ENCODE data around the gene CEP164. TPM values are rescaled to one million over a fixed set of nuclear protein-coding genes. Genes with fewer than 3 reads are reported as not detected.

The CEP164 gene
- polyA plus RNA-seq, 3 donors = 4.3 to 32.1 (median 8.0) TPM

GRCh38 chr11:117428186-117428855 is 100.7 kb downstream of the CEP164 start:
- Histone ChIP-seq H3K4me1 (ENCODE audit: control insufficient read depth in 1 of 2, insufficient read depth in 2 of 2, low read length in 2 of 2) (no peaks in the 10 kb centered on the region), H3K9me3 (replicated peaks in 1 of 2; ENCODE audit: control insufficient read depth in 1 of 2, insufficient read depth in 1 of 2, low read length in 2 of 2) (no peaks in the 10 kb centered on the region), H3K79me2 (ENCODE audit: insufficient read depth, low read length) (no peaks in the 10 kb centered on the region), H4K20me1 (ENCODE audit: insufficient read depth, low read length) (no peaks in the 10 kb centered on the region), H3K36me3 (replicated peaks in 1 of 2; ENCODE audit: control insufficient read depth in 1 of 2, insufficient read depth in 2 of 2, low read length in 2 of 2) (no peaks in the 10 kb centered on the region), H3K27me3 (ENCODE audit: control insufficient read depth in 2 of 2, insufficient read depth in 2 of 2, low read length in 2 of 2) (no peaks in the 10 kb centered on the region), H3K4me2 (replicated peaks; ENCODE audit: extremely low read depth, low read length, poor library complexity, severe bottlenecking) (no peak overlapping the region), H3K9ac (ENCODE audit: insufficient read depth, low read length, poor library complexity, severe bottlenecking) (no peak overlapping the region), H3K4me3 (replicated peaks in 1 of 3; ENCODE audit: low read depth in 2 of 3, low read length in 3 of 3) (no peak overlapping the region), H3K27ac (ENCODE audit: low read depth in 1 of 2, low read length in 2 of 2) (no peak overlapping the region), H2AFZ (ENCODE audit: insufficient read depth, low read depth, low read length, poor library complexity, severe bottlenecking) (no peak overlapping the region)
- intact Hi-C loops (cut with micrococcal nuclease) = loop anchor here (5.0 to 10.0 kb wide), 4 partner anchors 369 to 526 kb away; partner anchors contain the start of gene DSCAML1 (in 1 of the 2)
- Mint-ChIP-seq H3K9me3 (no peaks in the 10 kb centered on the region), H3K27me3 (ENCODE audit: low read depth in 3 of 3) (peaks cover 3 to 8% (median 5%) of the 10 kb centered on the region in 3 donors), H3K4me1 (peaks cover 1% of the 10 kb centered on the region), H3K36me3 (no peaks in the 10 kb centered on the region), H3K4me3 (no peak overlapping the region), H3K27ac (no peak overlapping the region)
- DNase-seq = no peak
- WGBS (ENCODE audit: insufficient coverage) = 94% methylated on average over 13 of the region's 32 CpGs
- TF ChIP-seq, protein P1, sequence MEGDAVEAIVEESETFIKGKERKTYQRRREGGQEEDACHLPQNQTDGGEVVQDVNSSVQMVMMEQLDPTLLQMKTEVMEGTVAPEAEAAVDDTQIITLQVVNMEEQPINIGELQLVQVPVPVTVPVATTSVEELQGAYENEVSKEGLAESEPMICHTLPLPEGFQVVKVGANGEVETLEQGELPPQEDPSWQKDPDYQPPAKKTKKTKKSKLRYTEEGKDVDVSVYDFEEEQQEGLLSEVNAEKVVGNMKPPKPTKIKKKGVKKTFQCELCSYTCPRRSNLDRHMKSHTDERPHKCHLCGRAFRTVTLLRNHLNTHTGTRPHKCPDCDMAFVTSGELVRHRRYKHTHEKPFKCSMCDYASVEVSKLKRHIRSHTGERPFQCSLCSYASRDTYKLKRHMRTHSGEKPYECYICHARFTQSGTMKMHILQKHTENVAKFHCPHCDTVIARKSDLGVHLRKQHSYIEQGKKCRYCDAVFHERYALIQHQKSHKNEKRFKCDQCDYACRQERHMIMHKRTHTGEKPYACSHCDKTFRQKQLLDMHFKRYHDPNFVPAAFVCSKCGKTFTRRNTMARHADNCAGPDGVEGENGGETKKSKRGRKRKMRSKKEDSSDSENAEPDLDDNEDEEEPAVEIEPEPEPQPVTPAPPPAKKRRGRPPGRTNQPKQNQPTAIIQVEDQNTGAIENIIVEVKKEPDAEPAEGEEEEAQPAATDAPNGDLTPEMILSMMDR (IDR thresholded peaks at IDR 0.05) = no peak

GRCh38 chr11:117428856-117429229 is 101.2 kb downstream of the CEP164 start:
- TF ChIP-seq, protein P1 (IDR thresholded peaks at IDR 0.05) = no peak
- H3K9ac ChIP-seq (ENCODE audit: insufficient read depth, low read length, poor library complexity, severe bottlenecking) = no peak overlapping the region
- no peak overlapping the region for H3K4me2 ChIP-seq (replicated peaks; ENCODE audit: extremely low read depth, low read length, poor library complexity, severe bottlenecking)
- no peaks in the 10 kb centered on the region for H3K36me3 Mint-ChIP-seq
- H3K4me3 ChIP-seq (replicated peaks in 1 of 3; ENCODE audit: low read depth in 2 of 3, low read length in 3 of 3) = no peak overlapping the region
- H4K20me1 ChIP-seq (ENCODE audit: insufficient read depth, low read length) = no peaks in the 10 kb centered on the region
- no peak overlapping the region for H2AFZ ChIP-seq (ENCODE audit: insufficient read depth, low read depth, low read length, poor library complexity, severe bottlenecking)
- H3K79me2 ChIP-seq (ENCODE audit: insufficient read depth, low read length) = no peaks in the 10 kb centered on the region
- H3K4me1 Mint-ChIP-seq = peaks cover 1% of the 10 kb centered on the region
- 93% methylated on average over 3 of the region's 7 CpGs for WGBS (ENCODE audit: insufficient coverage)
- no peak overlapping the region for H3K27ac ChIP-seq (ENCODE audit: low read depth in 1 of 2, low read length in 2 of 2)
- H3K4me3 Mint-ChIP-seq = no peak overlapping the region
- H3K27me3 Mint-ChIP-seq (ENCODE audit: low read depth in 3 of 3) = peaks cover 3 to 6% (median 5%) of the 10 kb centered on the region in 3 donors
- H3K27me3 ChIP-seq (ENCODE audit: control insufficient read depth in 2 of 2, insufficient read depth in 2 of 2, low read length in 2 of 2) = no peaks in the 10 kb centered on the region
- no peak for DNase-seq
- no peaks in the 10 kb centered on the region for H3K36me3 ChIP-seq (replicated peaks in 1 of 2; ENCODE audit: control insufficient read depth in 1 of 2, insufficient read depth in 2 of 2, low read length in 2 of 2)
- no peaks in the 10 kb centered on the region for H3K4me1 ChIP-seq (ENCODE audit: control insufficient read depth in 1 of 2, insufficient read depth in 2 of 2, low read length in 2 of 2)
- H3K27ac Mint-ChIP-seq = no peak overlapping the region
- H3K9me3 Mint-ChIP-seq = no peaks in the 10 kb centered on the region
- intact Hi-C loops (cut with micrococcal nuclease) = loop anchor here (5.0 to 10.0 kb wide), 4 partner anchors 368 to 526 kb away; partner anchors contain the start of gene DSCAML1 (in 1 of the 2)
- no peaks in the 10 kb centered on the region for H3K9me3 ChIP-seq (replicated peaks in 1 of 2; ENCODE audit: control insufficient read depth in 1 of 2, insufficient read depth in 1 of 2, low read length in 2 of 2)
